Tibial artery (tissue), 4 donors: ENCODE data around the gene KCNK4.
A peak's percentile ranks its signal among the peaks of the same experiment; 100 is the strongest.

Source experiments
- DNase-seq, 2 donors: peaks; one replicate each; pipeline ENCODE4 v3.0.0-alpha.2; 2019
- H3K27ac ChIP-seq, 2 donors: fragments of 200-600 bp; sonication (generic) in 1 of 2; 1 replicate in 1 of 2; 2 replicates in 1 of 2; pipeline ENCODE4 v1.5.1; 2018 to 2019; ENCODE audit warnings: mild to moderate bottlenecking in 1 of 2
- H3K27me3 ChIP-seq, 2 donors: fragments of 200-600 bp; sonication (generic) in 1 of 2; one replicate each; pipeline versions ENCODE4 v1.5.1 to v1.6.0; 2016 to 2019
- H3K36me3 ChIP-seq, 3 donors: fragments of 200-600 bp; sonication (generic) in 2 of 3; one replicate each; pipeline ENCODE4 v1.5.1; 2016 to 2019; ENCODE audit warnings: mild to moderate bottlenecking in 2 of 3
- H3K4me1 ChIP-seq, 4 donors: fragments of 200-600 bp; sonication (generic) in 2 of 4; 1 replicate in 3 of 4; 2 replicates in 1 of 4; pipeline ENCODE4 v1.5.1; 2016 to 2019
- H3K4me3 ChIP-seq, 2 donors: fragments of 200-600 bp; sonication (generic) in 1 of 2; 1 replicate in 1 of 2; 2 replicates in 1 of 2; pipeline ENCODE4 v1.5.1; 2018 to 2019; ENCODE audit warnings: mild to moderate bottlenecking in 2 of 2
- H3K9me3 ChIP-seq, 3 donors: fragments of 200-600 bp; sonication (generic) in 1 of 3; one replicate each; pipeline ENCODE4 v1.5.1; 2016 to 2019
- intact Hi-C: fragments of 100-400 bp; cut with DNase I; formaldehyde crosslinking; loops from one replicate; pipeline ENCODE4 v1.15.0; 2023; ENCODE audit warnings: low total_unique reads
- TF ChIP-seq, protein P1 (sequence below), 2 experiments: fragments of 200-600 bp in 1 of 2; fragments of 450-650 bp in 1 of 2; IDR thresholded peaks; one replicate each; pipeline ENCODE4 v1.5.1; 2017 to 2019; ENCODE audit warnings: antibody characterized with exemption in 2 of 2, mild to moderate bottlenecking in 1 of 2, moderate library complexity in 1 of 2

Gene KCNK4

DNA sequence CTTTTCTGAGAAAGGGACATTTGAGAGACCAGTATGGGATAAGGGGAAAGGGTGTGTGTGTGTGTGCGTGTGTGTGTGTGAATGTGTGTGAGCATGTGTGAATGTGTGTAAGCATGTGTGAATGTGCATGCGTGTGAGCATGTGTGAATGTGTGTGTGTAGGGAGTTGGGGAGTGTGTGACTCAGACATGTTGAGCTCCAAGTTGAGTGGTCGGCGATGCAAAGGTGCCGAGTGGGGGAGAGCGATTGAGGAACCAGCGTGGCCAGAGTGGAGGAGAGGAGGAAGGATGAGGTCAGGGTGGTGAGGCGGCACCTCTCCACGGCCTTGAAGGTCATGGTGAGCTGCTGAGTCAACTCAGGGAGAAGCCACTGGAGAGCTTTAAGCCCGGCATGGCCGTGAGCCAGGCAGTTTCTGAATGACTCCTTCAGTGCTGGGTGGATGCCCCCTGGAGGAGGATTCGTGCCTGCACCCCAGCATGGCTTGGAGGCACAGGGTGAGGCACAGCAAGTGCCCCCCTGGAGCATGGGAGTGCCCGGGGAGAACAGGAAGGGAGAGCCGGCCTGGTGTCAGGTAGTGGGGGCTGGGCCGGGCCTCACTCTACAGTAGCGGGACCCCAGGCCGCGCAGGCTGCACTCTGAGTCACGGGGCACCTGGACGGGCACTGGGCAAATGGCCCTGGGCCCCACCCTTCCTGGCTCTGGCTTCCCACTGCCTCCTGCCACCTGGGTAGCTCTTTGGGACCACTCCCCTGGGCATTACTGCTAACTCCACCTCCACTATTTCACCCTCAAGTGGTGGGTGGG, 40.7 kb downstream of the KCNK4 start:
- TF ChIP-seq, protein P1, sequence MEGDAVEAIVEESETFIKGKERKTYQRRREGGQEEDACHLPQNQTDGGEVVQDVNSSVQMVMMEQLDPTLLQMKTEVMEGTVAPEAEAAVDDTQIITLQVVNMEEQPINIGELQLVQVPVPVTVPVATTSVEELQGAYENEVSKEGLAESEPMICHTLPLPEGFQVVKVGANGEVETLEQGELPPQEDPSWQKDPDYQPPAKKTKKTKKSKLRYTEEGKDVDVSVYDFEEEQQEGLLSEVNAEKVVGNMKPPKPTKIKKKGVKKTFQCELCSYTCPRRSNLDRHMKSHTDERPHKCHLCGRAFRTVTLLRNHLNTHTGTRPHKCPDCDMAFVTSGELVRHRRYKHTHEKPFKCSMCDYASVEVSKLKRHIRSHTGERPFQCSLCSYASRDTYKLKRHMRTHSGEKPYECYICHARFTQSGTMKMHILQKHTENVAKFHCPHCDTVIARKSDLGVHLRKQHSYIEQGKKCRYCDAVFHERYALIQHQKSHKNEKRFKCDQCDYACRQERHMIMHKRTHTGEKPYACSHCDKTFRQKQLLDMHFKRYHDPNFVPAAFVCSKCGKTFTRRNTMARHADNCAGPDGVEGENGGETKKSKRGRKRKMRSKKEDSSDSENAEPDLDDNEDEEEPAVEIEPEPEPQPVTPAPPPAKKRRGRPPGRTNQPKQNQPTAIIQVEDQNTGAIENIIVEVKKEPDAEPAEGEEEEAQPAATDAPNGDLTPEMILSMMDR (IDR thresholded peaks at IDR 0.05): no peak
- peaks cover 0 to 30% (median 22%) of the 10 kb centered on the region in 4 donors for H3K4me1 ChIP-seq
- DNase-seq: peak in 1 of 2 donors; percentile 55
- H3K27ac ChIP-seq: no peak overlapping the region
- H3K36me3 ChIP-seq: no peaks in the 10 kb centered on the region
- intact Hi-C loops: no loop called here
- no peaks in the 10 kb centered on the region for H3K9me3 ChIP-seq
- no peaks in the 10 kb centered on the region for H3K27me3 ChIP-seq
- H3K4me3 ChIP-seq: no peak overlapping the region

DNA sequence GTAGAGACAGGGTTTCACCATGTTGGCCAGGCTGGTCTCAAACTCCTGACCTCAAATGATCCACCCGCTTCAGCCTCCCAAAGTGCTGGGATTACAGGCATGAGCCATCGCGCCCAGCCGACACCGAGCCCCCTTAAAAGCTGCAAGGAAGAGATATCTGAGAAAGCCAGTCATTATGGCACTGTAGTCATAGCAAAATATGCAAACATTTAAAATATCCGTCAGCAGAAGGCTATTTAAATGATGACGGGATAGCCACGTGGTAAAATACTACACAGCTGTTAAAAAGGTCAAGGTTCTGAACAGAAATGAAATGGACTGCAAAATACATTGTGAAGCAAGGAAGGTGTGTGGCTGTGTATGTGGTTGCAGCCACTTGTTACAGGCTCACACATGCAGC, 42.5 kb downstream of the KCNK4 start:
- intact Hi-C loops: no loop called here

DNA sequence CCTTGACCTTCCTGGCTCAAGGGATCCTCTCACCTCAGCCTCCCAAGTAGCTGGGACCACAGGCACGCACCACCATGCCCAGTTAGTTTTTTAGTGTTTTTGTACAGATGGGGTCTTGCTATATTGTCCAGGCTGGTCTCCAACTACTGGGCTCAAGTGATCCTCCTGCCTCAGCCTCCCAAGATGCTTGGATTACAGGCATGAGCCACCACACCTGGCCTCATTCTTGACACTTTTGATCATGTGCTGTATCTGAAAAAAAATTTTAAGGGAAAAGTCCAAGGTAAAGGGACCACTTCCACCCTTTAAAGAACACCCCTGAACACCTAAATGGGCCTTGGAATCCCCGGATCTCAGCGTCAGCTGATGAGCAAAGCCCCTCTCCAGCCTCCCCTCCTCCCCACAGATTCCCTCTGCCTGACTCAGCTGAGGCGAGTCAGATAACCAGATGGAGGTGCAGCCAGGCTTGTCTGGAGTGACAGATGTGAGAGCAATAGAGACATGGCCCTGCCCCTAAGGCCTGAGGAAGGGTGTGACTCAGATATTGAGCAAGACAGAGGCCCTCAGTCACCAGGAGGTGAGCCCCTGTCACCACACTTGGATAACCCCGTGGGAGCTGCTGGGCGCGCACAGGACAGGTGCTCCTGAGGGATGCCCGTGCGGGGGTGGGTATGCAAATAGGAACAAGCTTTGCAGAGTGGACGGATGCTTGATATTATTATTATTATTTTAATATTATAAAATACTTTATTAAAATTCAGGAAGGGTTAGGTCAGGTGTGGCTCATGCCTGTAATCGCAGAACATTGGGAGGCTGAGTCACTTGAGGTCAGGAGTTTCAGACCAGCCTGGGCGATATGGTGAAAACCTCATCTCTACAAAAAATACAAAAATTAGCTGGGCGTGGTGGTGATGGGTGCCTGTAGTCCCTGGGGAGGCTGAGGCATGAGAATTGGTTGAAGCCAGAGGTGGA, 43.9 kb downstream of the KCNK4 start:
- no peaks in the 10 kb centered on the region for H3K36me3 ChIP-seq
- H3K27ac ChIP-seq: no peak overlapping the region
- no peaks in the 10 kb centered on the region for H3K27me3 ChIP-seq
- TF ChIP-seq, protein P1 (IDR thresholded peaks at IDR 0.05): no peak
- no peak overlapping the region for H3K4me3 ChIP-seq
- intact Hi-C loops: no loop called here
- DNase-seq: peak in 1 of 2 donors; percentile 62
- H3K9me3 ChIP-seq: no peaks in the 10 kb centered on the region
- peaks cover 0 to 17% (median 7%) of the 10 kb centered on the region in 4 donors for H3K4me1 ChIP-seq

More for the DNA sequence above, 42.5 kb downstream of the KCNK4 start:
- Histone ChIP-seq H3K4me3 (no peak overlapping the region), H3K27me3 (no peaks in the 10 kb centered on the region), H3K9me3 (no peaks in the 10 kb centered on the region), H3K4me1 (peaks cover 0 to 30% (median 22%) of the 10 kb centered on the region in 4 donors), H3K27ac (no peak overlapping the region), H3K36me3 (no peaks in the 10 kb centered on the region)
- no peak for DNase-seq
- TF ChIP-seq, protein P1 (IDR thresholded peaks at IDR 0.05): no peak

DNA sequence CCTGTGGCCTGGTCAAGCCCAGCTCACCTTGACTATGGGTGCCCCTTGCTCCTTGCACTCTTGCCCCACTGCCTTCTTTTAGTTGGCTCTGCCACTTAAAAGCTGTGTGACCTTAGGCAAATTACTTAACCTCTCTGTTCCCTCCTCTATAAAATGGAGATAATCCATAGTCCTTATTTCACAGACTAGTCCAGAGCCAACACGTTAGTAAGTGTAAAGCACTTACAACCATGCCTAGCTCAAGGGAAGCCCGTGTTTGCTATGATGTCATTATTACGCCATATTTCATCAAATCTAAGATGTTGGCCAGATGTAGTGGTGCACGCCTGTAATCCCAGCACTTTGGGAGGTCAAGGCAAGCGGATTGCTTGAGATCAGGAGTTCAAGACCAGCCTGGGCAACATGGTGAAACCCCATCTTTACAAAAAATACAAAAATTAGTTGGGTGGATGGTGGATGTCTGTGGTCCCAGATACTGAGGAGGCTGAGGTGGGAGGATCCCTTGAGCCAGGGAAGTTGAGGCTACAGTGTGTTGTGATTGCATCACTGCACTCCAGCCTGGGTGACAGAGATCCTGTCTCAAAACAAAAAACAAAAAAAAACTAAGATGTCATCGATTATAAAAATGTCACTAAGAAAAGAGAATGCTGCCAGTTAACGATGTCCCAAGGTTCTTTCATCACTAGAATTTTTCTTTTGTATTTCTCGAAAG, 46.6 kb downstream of the KCNK4 start:
- no peak for DNase-seq
- no peak overlapping the region for H3K4me3 ChIP-seq

DNA sequence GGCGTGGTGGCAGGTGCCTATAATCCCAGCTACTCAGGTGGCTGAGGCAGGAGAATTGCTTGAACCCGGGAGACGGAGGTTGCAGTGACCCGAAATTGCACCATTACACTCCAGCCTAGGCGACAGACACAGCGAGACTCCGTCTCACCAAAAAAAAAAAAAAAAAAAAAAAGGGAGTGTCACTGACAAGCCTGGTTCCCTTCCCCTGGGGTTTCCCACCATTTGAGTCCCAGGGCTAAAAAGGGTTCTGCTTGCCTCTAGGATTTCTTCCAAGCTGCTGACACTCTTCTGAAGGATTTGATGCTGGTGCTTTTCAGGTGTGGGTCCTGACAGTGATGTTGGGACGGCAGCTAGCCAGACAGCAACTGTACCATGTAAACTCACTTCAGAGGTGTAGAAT, 47.6 kb downstream of the KCNK4 start:
- intact Hi-C loops: no loop called here
- no peaks in the 10 kb centered on the region for H3K27me3 ChIP-seq
- TF ChIP-seq, protein P1 (IDR thresholded peaks at IDR 0.05): no peak
- no peak overlapping the region for H3K27ac ChIP-seq
- no peak for DNase-seq
- peaks cover 0 to 20% (median 14%) of the 10 kb centered on the region in 4 donors for H3K4me1 ChIP-seq
- H3K36me3 ChIP-seq: no peaks in the 10 kb centered on the region
- H3K9me3 ChIP-seq: no peaks in the 10 kb centered on the region
- no peak overlapping the region for H3K4me3 ChIP-seq

More for the DNA sequence above, 46.6 kb downstream of the KCNK4 start:
- no peaks in the 10 kb centered on the region for H3K36me3 ChIP-seq
- H3K27me3 ChIP-seq: no peaks in the 10 kb centered on the region
- no peak overlapping the region for H3K27ac ChIP-seq
- TF ChIP-seq, protein P1 (IDR thresholded peaks at IDR 0.05): no peak
- H3K4me1 ChIP-seq: peaks cover 0 to 11% (median 9%) of the 10 kb centered on the region in 4 donors
- no peaks in the 10 kb centered on the region for H3K9me3 ChIP-seq
- intact Hi-C loops: no loop called here
